Left forelimb (tissue), 1 donor: ENCODE measurements around the gene C1orf56.
"Not testable (repeated sequence)": the region's sequence is repeated elsewhere in the genome, so short reads cannot be mapped to it uniquely, and the experiment has no call there.

Experiments
- DNase-seq: peaks from one replicate; pipeline ENCODE4 v3.0.0-alpha.2; 2018; ENCODE audit warnings: low spot score

The C1orf56 gene

GRCh38 chr1:151061704-151062103, 14.2 kb downstream of the C1orf56 start:
- no peak for DNase-seq

GRCh38 chr1:151062741-151063371, 15.3 kb downstream of the C1orf56 start:
- DNase-seq: no peak

GRCh38 chr1:151065089-151065645, 17.6 kb downstream of the C1orf56 start:
- DNase-seq: no peak

- DNase-seq: no peak
Observed at GRCh38 chr1:151067185-151067584, 19.6 kb downstream of the C1orf56 start.

- no peak for DNase-seq
Observed at GRCh38 chr1:151069103-151069486, 21.5 kb downstream of the C1orf56 start.

GRCh38 chr1:151070474-151071276, 23.1 kb downstream of the C1orf56 start, which contains the start of gene GABPB2:
GABPB2 (plus strand) TSS chr1:151070761; CDS start chr1:151088190, 17,429 bp downstream.
- peak; percentile 96 for DNase-seq

- DNase-seq: no peak
Observed at GRCh38 chr1:151072224-151072623, 24.7 kb downstream of the C1orf56 start.

GRCh38 chr1:151085953-151086559, 38.5 kb downstream of the C1orf56 start:
- no peak for DNase-seq

GRCh38 chr1:151097426-151097825, 49.9 kb downstream of the C1orf56 start:
- DNase-seq: not testable (repeated sequence)

GRCh38 chr1:151098126-151098525, 50.6 kb downstream of the C1orf56 start:
- no peak for DNase-seq
